HG03135 (cell line): ENCODE measurements around the gene TMEM140.
"Not testable (repeated sequence)": the region's sequence is repeated elsewhere in the genome, so short reads cannot be mapped to it uniquely, and the experiment has no call there.

Experiments
- ATAC-seq: cut with Tn5 transposase; IDR thresholded peaks from one replicate; pipeline ENCODE4 v1.9.1; 2021; ENCODE audit warnings: mild to moderate bottlenecking, moderate library complexity; ENCODE audit not compliant: unreplicated experiment

TMEM140 gene

GRCh38 chr7:135147899-135148721 is at the start of gene TMEM140:
Gene TMEM140, plus strand, starts transcription at chr7:135148072. Its CDS starts 16,370 bp downstream, at chr7:135164442.
- peak; percentile 72 for ATAC-seq

- ATAC-seq: no peak
These were observed 49.5 kb upstream of the TMEM140 start for GRCh38 chr7:135098391-135098790.

- no peak for ATAC-seq
These were observed 47.0 kb upstream of the TMEM140 start for GRCh38 chr7:135100856-135101255.

GRCh38 chr7:135102372-135102771 is 45.5 kb upstream of the TMEM140 start:
- peak; percentile 94 for ATAC-seq

- ATAC-seq: no peak
These were observed 38.3 kb upstream of the TMEM140 start for GRCh38 chr7:135109562-135109961.

GRCh38 chr7:135109976-135110375 is 37.9 kb upstream of the TMEM140 start:
- ATAC-seq: no peak

GRCh38 chr7:135111379-135111778 is 36.5 kb upstream of the TMEM140 start:
- ATAC-seq: no peak

- ATAC-seq: no peak
These were observed 33.2 kb upstream of the TMEM140 start for GRCh38 chr7:135114622-135115021.

GRCh38 chr7:135117096-135117495 is 30.8 kb upstream of the TMEM140 start:
- no peak for ATAC-seq

GRCh38 chr7:135121868-135122267 is 26.0 kb upstream of the TMEM140 start:
- no peak for ATAC-seq

GRCh38 chr7:135124631-135125030 is 23.2 kb upstream of the TMEM140 start:
- not testable (repeated sequence) for ATAC-seq

- no peak for ATAC-seq
These were observed 18.9 kb upstream of the TMEM140 start for GRCh38 chr7:135128931-135129330.

- no peak for ATAC-seq
These were observed 18.3 kb upstream of the TMEM140 start for GRCh38 chr7:135129579-135129978.

- ATAC-seq: no peak
These were observed 3.8 kb upstream of the TMEM140 start for GRCh38 chr7:135143885-135144668.

GRCh38 chr7:135147341-135147898 is 452 bp upstream of the TMEM140 start:
- peak; percentile 20 for ATAC-seq

- ATAC-seq: no peak
These were observed 2.4 kb downstream of the TMEM140 start for GRCh38 chr7:135150072-135150782.

- no peak for ATAC-seq
These were observed 3.3 kb downstream of the TMEM140 start for GRCh38 chr7:135151132-135151531.

GRCh38 chr7:135151533-135151932 is 3.7 kb downstream of the TMEM140 start:
- ATAC-seq: no peak

GRCh38 chr7:135152442-135152841 is 4.6 kb downstream of the TMEM140 start:
- ATAC-seq: no peak

- no peak for ATAC-seq
These were observed 6.9 kb downstream of the TMEM140 start for GRCh38 chr7:135154734-135155133.

- ATAC-seq: no peak
These were observed 8.4 kb downstream of the TMEM140 start for GRCh38 chr7:135156290-135156689.
